ENCODE results near the gene TRIM51. TPM values are rescaled to one million over a fixed set of nuclear protein-coding genes. Genes with fewer than 3 reads are reported as not detected.

The TRIM51 gene
- polyA plus RNA-seq, 1 donor, result not detected

- no peak overlapping the region for H3K27ac ChIP-seq (ENCODE audit: low read length)
- no peak for DNase-seq
- 83% methylated on average over 1 of the region's 8 CpGs for WGBS (ENCODE audit: insufficient coverage, low lambda C conversion rate)
- no peaks in the 10 kb centered on the region for H3K27me3 ChIP-seq (ENCODE audit: control insufficient read depth, insufficient read depth, low read length)
- H3K4me3 ChIP-seq (ENCODE audit: low read length), result no peak overlapping the region
- no peaks in the 10 kb centered on the region for H3K36me3 ChIP-seq (ENCODE audit: control insufficient read depth, insufficient read depth, low read length)
- H3K4me1 ChIP-seq (ENCODE audit: control insufficient read depth, insufficient read depth, low read length), result no peaks in the 10 kb centered on the region
- H3K9me3 ChIP-seq (ENCODE audit: control insufficient read depth, low read depth, low read length), result no peaks in the 10 kb centered on the region
Measured at GRCh38 chr11:55895216-55895615, 12.1 kb downstream of the TRIM51 start.

- Histone ChIP-seq H3K27ac (ENCODE audit: low read length) (no peak overlapping the region), H3K27me3 (ENCODE audit: control insufficient read depth, insufficient read depth, low read length) (no peaks in the 10 kb centered on the region), H3K36me3 (ENCODE audit: control insufficient read depth, insufficient read depth, low read length) (no peaks in the 10 kb centered on the region), H3K9me3 (ENCODE audit: control insufficient read depth, low read depth, low read length) (no peaks in the 10 kb centered on the region), H3K4me3 (ENCODE audit: low read length) (no peak overlapping the region), H3K4me1 (ENCODE audit: control insufficient read depth, insufficient read depth, low read length) (no peaks in the 10 kb centered on the region)
- WGBS (ENCODE audit: insufficient coverage, low lambda C conversion rate), result 33% methylated on average over 2 of the region's 2 CpGs
- DNase-seq, result no peak
Measured at GRCh38 chr11:55902308-55902707, 19.2 kb downstream of the TRIM51 start.

GRCh38 chr11:55914482-55914881 lies 31.4 kb downstream of the TRIM51 start, which contains the start of gene OR5W2:
TSS of gene OR5W2 (minus strand) at chr11:55914582. CDS start at chr11:55914582, 0 bp downstream.
- no peak for DNase-seq
- Histone ChIP-seq H3K36me3 (ENCODE audit: control insufficient read depth, insufficient read depth, low read length) (no peaks in the 10 kb centered on the region), H3K27ac (ENCODE audit: low read length) (no peak within 1 kb of the TSS), H3K4me1 (ENCODE audit: control insufficient read depth, insufficient read depth, low read length) (no peaks in the 10 kb centered on the region), H3K4me3 (ENCODE audit: low read length) (no peak within 1 kb of the TSS), H3K9me3 (ENCODE audit: control insufficient read depth, low read depth, low read length) (no peaks in the 10 kb centered on the region), H3K27me3 (ENCODE audit: control insufficient read depth, insufficient read depth, low read length) (no peaks in the 10 kb centered on the region)
- WGBS (ENCODE audit: insufficient coverage, low lambda C conversion rate), result no CpG with 5 or more reads among the region's 1 CpG

- Histone ChIP-seq H3K36me3 (ENCODE audit: control insufficient read depth, insufficient read depth, low read length) (no peaks in the 10 kb centered on the region), H3K27me3 (ENCODE audit: control insufficient read depth, insufficient read depth, low read length) (no peaks in the 10 kb centered on the region), H3K4me3 (ENCODE audit: low read length) (no peak overlapping the region), H3K9me3 (ENCODE audit: control insufficient read depth, low read depth, low read length) (peaks cover 3% of the 10 kb centered on the region), H3K27ac (ENCODE audit: low read length) (no peak overlapping the region), H3K4me1 (ENCODE audit: control insufficient read depth, insufficient read depth, low read length) (no peaks in the 10 kb centered on the region)
- no CpG with 5 or more reads among the region's 5 CpGs for WGBS (ENCODE audit: insufficient coverage, low lambda C conversion rate)
- DNase-seq, result no peak
Measured at GRCh38 chr11:55920537-55920936, 37.4 kb downstream of the TRIM51 start.

GRCh38 chr11:55936300-55936699 lies 53.2 kb downstream of the TRIM51 start, which contains the start of gene OR5I1:
TSS of gene OR5I1 (minus strand) at chr11:55936400. CDS start at chr11:55936400, 0 bp downstream.
- Histone ChIP-seq H3K9me3 (ENCODE audit: control insufficient read depth, low read depth, low read length) (no peaks in the 10 kb centered on the region), H3K4me3 (ENCODE audit: low read length) (no peak within 1 kb of the TSS), H3K4me1 (ENCODE audit: control insufficient read depth, insufficient read depth, low read length) (no peaks in the 10 kb centered on the region), H3K36me3 (ENCODE audit: control insufficient read depth, insufficient read depth, low read length) (no peaks in the 10 kb centered on the region), H3K27ac (ENCODE audit: low read length) (no peak within 1 kb of the TSS), H3K27me3 (ENCODE audit: control insufficient read depth, insufficient read depth, low read length) (no peaks in the 10 kb centered on the region)
- 100% methylated on average over 1 of the region's 2 CpGs for WGBS (ENCODE audit: insufficient coverage, low lambda C conversion rate)
- no peak for DNase-seq

Other genes with a start within 250 kb of the TRIM51 start
- not detected for gene OR4P4, start 248.2 kb upstream of the TRIM51 start, polyA plus RNA-seq
- not detected for gene OR4S2, start 235.0 kb upstream of the TRIM51 start, polyA plus RNA-seq
- not detected for gene OR4C6, start 221.1 kb upstream of the TRIM51 start, polyA plus RNA-seq
- not detected for gene OR5D13, start 109.9 kb upstream of the TRIM51 start, polyA plus RNA-seq
- not detected for gene OR5D14, start 87.7 kb upstream of the TRIM51 start, polyA plus RNA-seq
- gene OR5L1, start 71.9 kb upstream of the TRIM51 start, polyA plus RNA-seq, result not detected
- gene OR5D18, start 63.7 kb upstream of the TRIM51 start, polyA plus RNA-seq, result not detected
- gene OR5L2, start 56.1 kb upstream of the TRIM51 start, polyA plus RNA-seq, result not detected
- gene OR5D16, start 44.5 kb upstream of the TRIM51 start, polyA plus RNA-seq, result not detected
- not detected for gene OR5W2, start 31.3 kb downstream of the TRIM51 start, polyA plus RNA-seq
- gene OR5I1, start 53.1 kb downstream of the TRIM51 start, polyA plus RNA-seq, result not detected
- gene OR10AG1, start 86.6 kb downstream of the TRIM51 start, polyA plus RNA-seq, result not detected
- not detected for gene OR5F1, start 111.3 kb downstream of the TRIM51 start, polyA plus RNA-seq
- gene OR5AS1, start 144.4 kb downstream of the TRIM51 start, polyA plus RNA-seq, result not detected
- gene OR8I2, start 210.0 kb downstream of the TRIM51 start, polyA plus RNA-seq, result not detected
- gene OR8H2, start 220.4 kb downstream of the TRIM51 start, polyA plus RNA-seq, result not detected
- gene OR8H3, start 239.1 kb downstream of the TRIM51 start, polyA plus RNA-seq, result not detected